HG03280 (cell line): ENCODE results near the gene TMED5.
"Not testable (repeated sequence)": the region's sequence is repeated elsewhere in the genome, so short reads cannot be mapped to it uniquely, and the experiment has no call there.

Source experiments
- ATAC-seq: cut with Tn5 transposase; IDR thresholded peaks from one replicate; pipeline ENCODE4 v1.9.1; 2021; ENCODE audit warnings: mild to moderate bottlenecking, moderate library complexity; ENCODE audit not compliant: unreplicated experiment

The TMED5 gene

DNA sequence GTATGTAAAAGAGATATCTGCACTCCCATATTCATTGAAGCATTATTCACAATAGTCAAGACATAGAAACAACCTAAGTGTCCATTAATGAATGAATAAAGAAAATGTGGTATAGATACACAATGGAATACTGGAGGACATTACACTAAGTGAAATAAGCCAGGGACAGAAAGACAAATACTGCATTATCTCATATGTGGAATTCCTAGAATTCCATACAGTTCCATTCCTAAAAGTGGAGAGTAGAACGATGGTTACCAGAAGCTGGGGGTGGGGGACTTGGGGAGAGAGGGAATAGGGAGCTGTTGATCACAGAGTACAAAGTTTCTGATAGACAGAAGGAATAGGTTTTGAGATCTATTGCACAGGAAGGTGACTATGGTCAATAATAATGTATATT is 7.4 kb downstream of the TMED5 start:
- ATAC-seq, result no peak

GRCh38 chr1:93171549-93172034 is 8.6 kb downstream of the TMED5 start:
- no peak for ATAC-seq

DNA sequence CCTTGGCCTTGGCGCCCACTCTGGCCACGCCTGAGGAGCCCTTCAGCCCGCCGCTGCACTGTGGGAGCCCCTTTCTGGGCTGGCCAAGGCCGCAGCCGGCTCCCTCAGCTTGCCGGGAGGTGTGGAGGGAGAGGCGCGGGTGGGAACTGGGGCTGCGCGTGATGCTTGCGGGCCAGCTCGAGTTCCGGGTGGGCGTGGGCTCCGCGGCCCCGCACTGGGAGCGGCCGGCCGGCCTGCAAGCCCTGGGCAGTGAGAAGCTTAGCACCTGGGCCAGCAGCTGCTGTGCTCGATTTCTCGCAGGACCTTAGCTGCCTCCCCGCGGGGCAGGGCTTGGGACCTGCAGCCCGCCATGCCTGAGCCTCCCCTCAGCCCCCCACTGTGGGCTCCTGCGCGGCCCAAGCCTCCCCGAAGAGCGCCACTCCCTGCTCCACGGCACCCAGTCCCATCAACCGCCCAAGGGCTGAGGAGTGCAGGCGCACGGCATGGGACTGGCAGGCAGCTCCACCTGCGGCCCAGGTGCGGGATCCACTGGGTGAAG is 10.0 kb downstream of the TMED5 start:
- ATAC-seq, result not testable (repeated sequence)

DNA sequence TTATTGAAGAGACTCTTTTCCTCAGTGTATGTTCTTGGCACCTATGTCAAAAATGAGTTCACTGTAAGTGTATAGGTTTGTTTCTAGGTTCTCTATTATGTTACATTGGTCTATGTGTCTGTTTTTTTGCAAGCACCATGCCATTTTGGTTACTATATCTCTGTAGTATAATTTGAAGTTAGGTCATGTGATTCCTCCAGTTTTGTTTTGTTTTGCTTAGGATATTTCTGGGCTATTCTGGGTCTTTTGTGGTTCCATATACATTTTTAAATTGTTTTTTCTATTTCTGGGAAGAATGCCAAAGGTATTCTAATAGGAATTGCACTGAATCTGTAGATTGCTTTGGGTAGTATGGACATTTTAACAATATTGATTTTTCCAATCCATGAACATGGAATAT is 13.2 kb downstream of the TMED5 start:
- no peak for ATAC-seq

DNA sequence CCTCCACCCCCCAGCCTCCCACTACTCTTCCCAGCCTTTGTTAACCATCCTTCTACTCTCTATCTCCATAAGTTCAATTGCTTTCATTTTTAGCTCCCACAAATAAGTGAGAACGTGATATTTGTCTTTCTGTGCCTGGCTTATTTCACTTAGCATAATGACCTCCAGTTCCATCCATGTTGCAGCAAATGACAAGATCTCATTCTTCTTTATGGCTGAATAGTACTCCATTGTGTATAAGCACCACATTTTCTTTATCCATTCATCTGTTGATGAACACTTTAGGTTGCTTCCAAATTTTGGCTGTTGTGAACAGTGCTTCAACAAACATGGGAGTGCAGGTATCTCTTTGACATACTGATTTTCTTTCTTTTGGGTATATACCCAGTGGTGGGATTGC is 14.3 kb downstream of the TMED5 start:
- not testable (repeated sequence) for ATAC-seq

GRCh38 chr1:93164816-93165215 is 15.4 kb downstream of the TMED5 start:
- no peak for ATAC-seq

- not testable (repeated sequence) for ATAC-seq
These were observed 16.9 kb downstream of the TMED5 start for GRCh38 chr1:93163314-93163713.

DNA sequence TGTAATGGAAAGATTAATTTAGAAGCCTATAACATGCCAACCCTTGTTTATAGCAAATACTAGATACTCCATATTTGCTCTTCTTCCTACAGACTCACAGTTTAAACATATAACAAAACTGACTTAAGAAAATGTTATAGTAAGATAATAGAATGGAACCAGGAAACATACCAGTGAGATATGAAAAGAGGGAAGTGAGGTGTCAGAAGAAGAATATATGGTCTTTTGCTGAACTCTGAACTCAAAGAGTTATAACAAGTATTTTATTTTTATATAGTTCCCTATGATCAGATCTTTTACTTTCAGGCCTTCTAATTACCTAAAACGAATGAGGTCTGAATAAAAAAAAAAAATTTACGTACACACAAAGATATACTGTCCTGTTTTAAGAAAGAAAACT is 20.9 kb downstream of the TMED5 start:
- ATAC-seq, result no peak

DNA sequence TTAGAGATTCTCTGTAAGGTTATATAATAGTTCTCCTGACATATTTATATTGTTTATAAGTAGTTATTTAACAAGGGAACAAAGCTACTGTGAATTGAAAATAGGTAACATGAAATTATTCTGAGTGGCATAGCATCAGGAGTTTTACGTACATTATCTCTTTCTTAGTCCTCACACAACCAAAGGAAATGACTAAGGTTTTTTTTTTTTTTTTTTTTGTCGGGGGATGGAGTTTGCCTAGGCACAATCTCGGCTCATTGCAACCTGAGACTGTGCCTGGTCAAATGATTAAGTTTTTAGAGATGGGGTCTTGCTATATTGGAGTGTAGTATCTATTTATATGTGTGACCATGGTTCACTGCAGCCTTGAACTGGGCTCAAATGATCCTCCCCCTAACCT is 24.9 kb downstream of the TMED5 start:
- no peak for ATAC-seq

DNA sequence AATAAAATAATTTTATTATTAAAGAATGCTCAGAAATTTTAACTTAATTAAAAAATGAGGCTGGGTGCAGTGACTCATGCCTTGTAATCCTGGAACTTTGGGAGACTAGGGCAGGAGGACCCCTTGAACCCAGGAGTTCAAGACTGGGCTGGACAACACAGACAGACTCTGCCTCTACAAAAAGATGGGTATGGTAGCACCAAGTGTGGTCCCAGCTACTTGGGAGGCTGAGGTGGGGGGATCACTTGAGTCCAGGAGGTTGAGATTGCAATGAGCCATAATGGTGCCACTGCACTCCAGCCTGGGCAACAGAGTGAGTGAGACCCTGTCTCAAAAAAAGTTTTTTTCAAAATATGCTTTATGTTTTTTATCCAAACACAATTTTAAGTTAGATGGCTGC is 25.3 kb downstream of the TMED5 start:
- ATAC-seq, result no peak

DNA sequence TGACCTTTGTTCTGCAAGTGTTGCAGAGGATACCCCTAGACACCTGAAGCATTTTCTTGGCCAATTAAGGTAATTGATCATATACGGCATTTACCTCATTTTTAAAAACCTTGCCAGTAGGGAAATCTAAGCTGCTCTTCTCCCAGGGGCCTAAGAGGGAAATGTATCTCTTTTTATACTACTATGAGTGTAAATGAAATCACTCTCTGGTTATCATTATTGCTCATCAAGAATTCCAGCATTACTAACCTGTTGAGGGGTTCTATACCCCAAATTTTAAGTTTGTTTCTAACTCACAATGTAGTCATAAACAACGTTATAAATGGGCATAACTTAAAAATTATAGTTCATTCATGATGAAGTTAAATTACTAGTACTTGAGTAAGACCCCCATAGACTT is 27.4 kb downstream of the TMED5 start:
- ATAC-seq, result no peak

DNA sequence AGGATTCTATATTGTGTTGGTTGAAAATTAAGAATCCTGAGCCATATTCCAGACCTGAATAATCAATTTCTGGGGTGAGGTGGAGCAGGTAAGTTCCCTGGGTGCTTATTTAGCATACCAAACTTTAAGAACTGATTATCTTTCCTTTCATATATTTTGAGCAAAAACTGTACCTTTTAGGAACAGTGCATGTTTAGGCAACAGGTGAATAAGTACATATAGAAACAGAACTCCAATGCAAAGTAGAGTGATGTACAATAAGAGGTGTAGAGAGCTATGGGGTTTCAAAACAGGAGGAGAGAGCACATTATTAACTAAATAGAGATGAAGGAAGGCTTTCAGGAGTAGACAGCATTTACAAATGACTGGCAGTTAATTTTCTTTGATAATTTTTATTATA is 28.7 kb downstream of the TMED5 start:
- no peak for ATAC-seq

GRCh38 chr1:93150729-93151128 is 29.5 kb downstream of the TMED5 start:
- ATAC-seq, result no peak

- ATAC-seq, result no peak
These were observed 32.2 kb downstream of the TMED5 start for GRCh38 chr1:93148001-93148400.

DNA sequence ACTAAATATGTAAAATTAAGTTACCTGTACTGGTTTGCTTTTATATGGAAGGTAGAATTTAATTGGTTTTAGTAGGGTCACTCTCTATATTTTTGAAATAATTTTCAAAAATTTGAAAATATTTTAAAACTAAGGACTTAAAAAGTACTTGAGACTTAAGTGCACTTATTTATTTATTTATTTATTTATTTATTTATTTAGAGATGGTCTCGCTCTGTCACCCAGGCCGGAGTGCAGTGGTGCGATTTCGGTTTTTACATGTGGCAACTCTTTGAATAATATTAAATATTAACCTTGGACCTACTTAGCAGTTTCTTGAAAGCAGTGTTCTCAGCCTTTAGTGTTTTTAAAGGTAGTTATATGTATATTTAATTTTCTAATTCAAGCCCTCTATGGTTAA is 36.4 kb downstream of the TMED5 start:
- ATAC-seq, result no peak

DNA sequence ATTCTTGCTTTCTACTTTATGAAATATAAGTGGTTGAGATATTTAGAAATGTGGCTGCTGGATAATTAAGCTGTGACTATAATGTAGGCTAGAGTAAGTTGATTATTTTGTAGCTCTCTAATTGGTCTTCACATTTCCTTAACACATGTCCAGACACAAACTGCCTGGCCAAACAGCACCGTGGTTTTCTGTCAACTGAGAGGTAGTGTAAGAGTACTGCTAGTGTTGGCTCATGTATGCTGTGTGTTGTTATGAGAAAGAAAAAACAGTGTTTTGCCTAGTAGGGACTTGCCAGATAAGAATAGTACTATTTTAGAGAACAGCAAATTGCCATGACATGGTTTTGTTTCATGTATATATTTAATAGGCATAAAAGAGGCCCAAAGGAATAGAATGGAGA is 37.1 kb downstream of the TMED5 start:
- no peak for ATAC-seq

DNA sequence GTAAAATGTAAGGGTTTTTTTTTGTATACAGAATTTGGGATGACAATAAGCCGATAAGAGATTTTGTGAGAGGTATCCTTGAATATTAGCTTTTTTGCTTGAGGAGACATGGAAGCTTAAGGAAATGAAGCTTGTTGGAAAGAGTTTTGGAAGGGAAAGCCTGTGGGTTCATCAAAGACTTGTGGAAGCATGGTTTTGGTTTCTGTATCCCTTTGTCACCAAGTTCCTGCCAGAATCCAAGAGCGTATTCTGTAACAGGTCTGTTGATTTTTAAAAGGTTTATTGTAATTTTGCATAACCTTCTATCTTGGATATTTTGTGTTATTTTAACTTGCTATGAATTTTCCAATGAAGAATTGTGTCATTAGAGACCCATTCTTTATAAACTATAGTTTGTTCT is 38.1 kb downstream of the TMED5 start:
- no peak for ATAC-seq

GRCh38 chr1:93140106-93140505 is 40.1 kb downstream of the TMED5 start:
- no peak for ATAC-seq

- no peak for ATAC-seq
These were observed 42.5 kb downstream of the TMED5 start for GRCh38 chr1:93137604-93138292.

DNA sequence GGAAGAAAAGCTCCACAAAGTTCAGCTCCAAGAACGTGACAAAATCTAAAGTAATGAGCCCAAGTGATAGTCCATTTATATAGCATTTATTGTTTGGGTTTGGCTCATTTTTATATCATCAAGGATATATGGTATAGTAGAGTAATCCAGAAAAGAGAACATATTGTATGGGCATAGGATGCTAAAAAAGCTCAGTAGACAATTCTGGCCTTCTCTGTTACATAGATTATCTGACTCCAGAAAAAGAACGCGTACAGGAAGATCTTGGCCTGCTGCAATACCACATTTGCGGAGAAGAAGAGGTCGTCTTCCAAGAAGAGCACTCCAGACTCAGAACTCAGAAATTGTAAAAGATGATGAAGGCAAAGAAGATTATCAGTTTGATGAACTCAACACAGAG is 43.8 kb downstream of the TMED5 start:
- no peak for ATAC-seq

- ATAC-seq, result no peak
These were observed 47.6 kb downstream of the TMED5 start for GRCh38 chr1:93132638-93133037.

GRCh38 chr1:93129507-93130099 is 50.6 kb downstream of the TMED5 start:
- ATAC-seq, result no peak
